Thyroid gland (tissue), 4 donors: Measurements from ENCODE around the gene ANXA10.

ENCODE experiments used
- POLR2A ChIP-seq, 2 donors: fragments of 450-650 bp; IDR thresholded peaks; one replicate each; pipeline ENCODE4 v1.6.1; 2017; ENCODE audit warnings: antibody characterized with exemption in 2 of 2, mild to moderate bottlenecking in 2 of 2, moderate library complexity in 1 of 2
- TF ChIP-seq, protein P1 (sequence below), 6 experiments: fragments of 200-600 bp in 3 of 6; fragments of 450-650 bp in 3 of 6; sonication (generic) in 3 of 6; IDR thresholded peaks; one replicate each; pipeline ENCODE4 v1.5.1; 2016 to 2019; ENCODE audit warnings: antibody characterized with exemption in 6 of 6, mild to moderate bottlenecking in 2 of 6, inconsistent platforms in 1 of 6, moderate library complexity in 1 of 6

GRCh38 chr4:168092176-168092712 is at the start of gene ANXA10:
- TF ChIP-seq, protein P1, sequence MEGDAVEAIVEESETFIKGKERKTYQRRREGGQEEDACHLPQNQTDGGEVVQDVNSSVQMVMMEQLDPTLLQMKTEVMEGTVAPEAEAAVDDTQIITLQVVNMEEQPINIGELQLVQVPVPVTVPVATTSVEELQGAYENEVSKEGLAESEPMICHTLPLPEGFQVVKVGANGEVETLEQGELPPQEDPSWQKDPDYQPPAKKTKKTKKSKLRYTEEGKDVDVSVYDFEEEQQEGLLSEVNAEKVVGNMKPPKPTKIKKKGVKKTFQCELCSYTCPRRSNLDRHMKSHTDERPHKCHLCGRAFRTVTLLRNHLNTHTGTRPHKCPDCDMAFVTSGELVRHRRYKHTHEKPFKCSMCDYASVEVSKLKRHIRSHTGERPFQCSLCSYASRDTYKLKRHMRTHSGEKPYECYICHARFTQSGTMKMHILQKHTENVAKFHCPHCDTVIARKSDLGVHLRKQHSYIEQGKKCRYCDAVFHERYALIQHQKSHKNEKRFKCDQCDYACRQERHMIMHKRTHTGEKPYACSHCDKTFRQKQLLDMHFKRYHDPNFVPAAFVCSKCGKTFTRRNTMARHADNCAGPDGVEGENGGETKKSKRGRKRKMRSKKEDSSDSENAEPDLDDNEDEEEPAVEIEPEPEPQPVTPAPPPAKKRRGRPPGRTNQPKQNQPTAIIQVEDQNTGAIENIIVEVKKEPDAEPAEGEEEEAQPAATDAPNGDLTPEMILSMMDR (IDR thresholded peaks at IDR 0.05) = no peak
- no peak for TF ChIP-seq POLR2A (IDR thresholded peaks at IDR 0.05)
